Neutrophil (primary cell): ENCODE results near the gene LIMA1.
"Not testable (repeated sequence)": the region's sequence is repeated elsewhere in the genome, so short reads cannot be mapped to it uniquely, and the experiment has no call there.

Source experiments
- H3K27ac ChIP-seq: fragments of 200-600 bp; sonication (generic); 2 replicates; pipeline ENCODE4 v1.5.1; 2016; ENCODE audit warnings: mild to moderate bottlenecking, moderate library complexity
- H3K27me3 ChIP-seq: fragments of 200-600 bp; sonication (generic); 2 replicates; pipeline ENCODE4 v1.6.0; 2016; ENCODE audit warnings: mild to moderate bottlenecking
- H3K36me3 ChIP-seq: fragments of 200-600 bp; sonication (generic); 2 replicates; pipeline ENCODE4 v1.5.1; 2017
- H3K4me1 ChIP-seq, 2 experiments: fragments of 200-600 bp in 1 of 2; sonication (generic) in 1 of 2; 1 replicate in 1 of 2; 2 replicates in 1 of 2; pipeline versions ENCODE4 v1.5.1 to v1.6.1; 2013 to 2016; ENCODE audit warnings: low read depth in 1 of 2, low read length in 1 of 2, mild to moderate bottlenecking in 1 of 2, moderate library complexity in 1 of 2; ENCODE audit not compliant: control insufficient read depth in 1 of 2, insufficient read depth in 1 of 2
- H3K4me3 ChIP-seq, 2 experiments: fragments of 200-600 bp in 1 of 2; sonication (generic) in 1 of 2; 1 replicate in 1 of 2; 2 replicates in 1 of 2; pipeline ENCODE4 v1.5.1; 2013 to 2016; ENCODE audit warnings: low read depth in 1 of 2, low read length in 1 of 2, mild to moderate bottlenecking in 1 of 2, moderate library complexity in 1 of 2
- H3K9me3 ChIP-seq: fragments of 200-600 bp; sonication (generic); 2 replicates; pipeline ENCODE4 v1.5.1; 2016
- TF ChIP-seq, protein P1 (sequence below): fragments of 200-600 bp; sonication (generic); IDR thresholded peaks from 2 replicates; pipeline ENCODE4 v1.5.1; 2016; ENCODE audit warnings: antibody characterized with exemption

LIMA1 gene

DNA sequence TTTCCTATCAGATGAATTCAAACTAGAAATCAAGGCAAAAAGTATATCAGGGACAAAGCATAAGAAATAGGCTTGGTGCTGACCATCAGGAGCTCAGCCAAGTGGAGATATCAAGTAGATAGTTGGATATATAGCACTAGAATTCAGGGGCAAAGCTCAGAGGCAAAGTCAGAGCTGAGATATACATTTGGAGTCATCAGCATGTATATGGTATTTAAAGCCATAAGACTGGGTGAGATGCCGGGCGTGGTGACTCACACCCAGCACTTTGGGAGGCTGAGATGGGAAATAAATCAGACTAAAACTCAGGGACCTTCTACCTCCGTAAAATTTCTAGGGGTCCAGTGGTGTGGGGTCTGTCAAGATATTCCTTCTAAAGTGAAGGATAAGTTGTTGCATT lies 38.9 kb upstream of the LIMA1 start:
- Histone ChIP-seq H3K4me1 (no peaks in the 10 kb centered on the region), H3K27me3 (no peaks in the 10 kb centered on the region), H3K9me3 (no peaks in the 10 kb centered on the region), H3K4me3 (no peak overlapping the region), H3K36me3 (no peaks in the 10 kb centered on the region), H3K27ac (no peak overlapping the region)
- TF ChIP-seq, protein P1, sequence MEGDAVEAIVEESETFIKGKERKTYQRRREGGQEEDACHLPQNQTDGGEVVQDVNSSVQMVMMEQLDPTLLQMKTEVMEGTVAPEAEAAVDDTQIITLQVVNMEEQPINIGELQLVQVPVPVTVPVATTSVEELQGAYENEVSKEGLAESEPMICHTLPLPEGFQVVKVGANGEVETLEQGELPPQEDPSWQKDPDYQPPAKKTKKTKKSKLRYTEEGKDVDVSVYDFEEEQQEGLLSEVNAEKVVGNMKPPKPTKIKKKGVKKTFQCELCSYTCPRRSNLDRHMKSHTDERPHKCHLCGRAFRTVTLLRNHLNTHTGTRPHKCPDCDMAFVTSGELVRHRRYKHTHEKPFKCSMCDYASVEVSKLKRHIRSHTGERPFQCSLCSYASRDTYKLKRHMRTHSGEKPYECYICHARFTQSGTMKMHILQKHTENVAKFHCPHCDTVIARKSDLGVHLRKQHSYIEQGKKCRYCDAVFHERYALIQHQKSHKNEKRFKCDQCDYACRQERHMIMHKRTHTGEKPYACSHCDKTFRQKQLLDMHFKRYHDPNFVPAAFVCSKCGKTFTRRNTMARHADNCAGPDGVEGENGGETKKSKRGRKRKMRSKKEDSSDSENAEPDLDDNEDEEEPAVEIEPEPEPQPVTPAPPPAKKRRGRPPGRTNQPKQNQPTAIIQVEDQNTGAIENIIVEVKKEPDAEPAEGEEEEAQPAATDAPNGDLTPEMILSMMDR = no peak

DNA sequence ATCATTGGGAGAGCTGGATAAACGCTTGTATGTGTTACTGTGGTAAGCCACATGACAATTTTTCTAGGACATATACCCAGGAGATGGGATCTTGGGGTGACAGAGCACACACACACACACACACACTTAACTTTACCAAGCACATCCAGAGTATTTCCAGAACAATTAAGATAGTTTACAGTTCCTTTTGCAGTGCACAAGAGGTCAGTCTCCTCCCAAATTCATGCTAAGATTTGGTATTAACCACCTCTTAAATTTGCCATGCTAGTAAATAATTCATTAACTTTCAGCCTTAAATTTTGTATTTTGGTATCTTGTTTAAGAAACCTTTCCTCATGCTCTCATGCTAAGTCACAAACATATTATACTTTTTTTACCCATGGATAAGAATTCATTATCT lies 33.9 kb upstream of the LIMA1 start:
- no peak overlapping the region for H3K27ac ChIP-seq
- no peak overlapping the region for H3K4me3 ChIP-seq
- no peaks in the 10 kb centered on the region for H3K9me3 ChIP-seq
- H3K27me3 ChIP-seq = no peaks in the 10 kb centered on the region
- no peaks in the 10 kb centered on the region for H3K4me1 ChIP-seq
- H3K36me3 ChIP-seq = no peaks in the 10 kb centered on the region
- TF ChIP-seq, protein P1 = no peak

DNA sequence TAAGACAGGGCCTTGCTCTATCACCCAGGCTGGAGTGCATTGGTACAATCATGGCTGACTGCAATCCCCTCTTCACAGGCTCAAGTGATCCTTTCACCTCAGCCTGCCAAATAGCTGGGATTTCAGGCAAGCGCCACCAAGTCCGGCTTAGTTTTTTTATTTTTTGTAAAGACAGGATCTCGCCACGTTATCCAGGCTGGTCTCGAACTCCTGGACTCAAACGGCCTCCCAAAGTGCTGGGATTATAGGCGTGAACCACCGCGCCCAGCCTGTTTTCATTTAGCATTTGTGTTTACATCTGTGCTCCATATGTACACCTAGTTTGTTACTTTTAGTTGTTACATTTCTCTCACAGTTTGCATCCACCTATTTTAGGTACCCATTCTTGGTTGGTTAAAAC lies 32.5 kb upstream of the LIMA1 start:
- no peak overlapping the region for H3K27ac ChIP-seq
- no peaks in the 10 kb centered on the region for H3K9me3 ChIP-seq
- H3K27me3 ChIP-seq = no peaks in the 10 kb centered on the region
- TF ChIP-seq, protein P1 = no peak
- H3K4me3 ChIP-seq = no peak overlapping the region
- H3K4me1 ChIP-seq = no peaks in the 10 kb centered on the region
- H3K36me3 ChIP-seq = no peaks in the 10 kb centered on the region

GRCh38 chr12:50314636-50315312 lies 31.5 kb upstream of the LIMA1 start:
- no peaks in the 10 kb centered on the region for H3K27me3 ChIP-seq
- no peak overlapping the region for H3K27ac ChIP-seq
- H3K4me1 ChIP-seq = no peaks in the 10 kb centered on the region
- H3K36me3 ChIP-seq = no peaks in the 10 kb centered on the region
- TF ChIP-seq, protein P1 = no peak
- no peaks in the 10 kb centered on the region for H3K9me3 ChIP-seq
- no peak overlapping the region for H3K4me3 ChIP-seq

DNA sequence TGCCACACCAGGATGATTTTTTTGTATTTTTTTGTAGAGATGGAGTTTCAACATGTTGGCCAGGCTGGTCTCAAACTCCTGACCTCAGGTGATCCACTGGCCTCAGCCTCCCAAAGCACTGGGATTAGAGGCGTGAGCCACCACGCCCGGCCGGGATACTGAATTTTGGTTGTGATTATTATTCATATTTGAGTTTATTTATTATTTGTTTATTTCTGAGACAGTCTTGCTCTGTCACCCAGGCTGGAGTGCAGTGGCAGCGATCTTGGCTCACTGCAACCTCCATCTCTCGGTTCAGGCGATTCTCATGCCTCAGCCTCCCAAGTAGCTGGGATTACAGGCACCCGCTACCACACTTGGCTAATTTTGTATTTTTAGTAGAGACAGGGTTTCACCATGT lies 30.7 kb upstream of the LIMA1 start:
- not testable (repeated sequence) for H3K36me3 ChIP-seq, H3K4me3 ChIP-seq, H3K4me1 ChIP-seq, H3K27me3 ChIP-seq, H3K9me3 ChIP-seq, H3K27ac ChIP-seq

- Histone ChIP-seq H3K4me1 (no peaks in the 10 kb centered on the region), H3K27ac (no peak overlapping the region), H3K4me3 (no peak overlapping the region), H3K27me3 (no peaks in the 10 kb centered on the region), H3K9me3 (no peaks in the 10 kb centered on the region), H3K36me3 (no peaks in the 10 kb centered on the region)
- TF ChIP-seq, protein P1 = no peak
Measured at GRCh38 chr12:50313256-50313931, 30.1 kb upstream of the LIMA1 start.

DNA sequence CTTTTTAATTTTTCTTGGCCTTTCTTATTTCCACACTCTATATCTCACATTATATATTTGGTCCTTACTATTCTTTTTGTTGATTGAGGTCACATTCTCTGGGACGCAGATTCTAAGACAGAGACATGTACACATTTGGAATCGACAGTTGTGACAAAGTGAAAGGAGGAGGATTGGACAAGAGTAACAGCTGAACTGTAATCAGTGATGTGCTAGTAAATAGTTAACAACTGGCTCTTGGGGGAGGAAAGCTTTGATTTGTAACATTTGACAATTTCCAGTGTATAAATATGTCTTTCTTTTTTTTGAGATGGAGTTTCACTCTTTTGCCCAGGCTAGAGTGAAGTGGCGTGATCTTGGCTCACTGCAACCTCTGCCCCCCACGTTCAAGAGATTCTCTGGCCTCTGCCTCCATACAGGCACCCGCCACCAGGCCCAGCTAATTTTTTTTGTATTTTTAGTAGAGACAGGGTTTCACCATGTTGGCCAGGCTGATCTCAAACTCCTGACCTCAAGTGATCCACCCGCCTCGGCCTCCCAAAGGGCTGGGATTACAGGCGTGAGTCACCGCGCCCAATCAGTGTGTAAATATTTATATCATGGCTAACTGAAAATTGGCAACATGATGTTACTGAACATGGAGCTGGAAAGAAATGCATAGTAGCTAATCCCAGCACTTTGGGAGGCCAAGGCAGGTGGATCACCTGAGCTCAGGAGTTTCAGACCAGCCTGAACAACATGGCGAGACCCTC lies 28.7 kb upstream of the LIMA1 start:
- not testable (repeated sequence) for H3K9me3 ChIP-seq, H3K27ac ChIP-seq, H3K4me1 ChIP-seq, H3K4me3 ChIP-seq, H3K27me3 ChIP-seq, H3K36me3 ChIP-seq
